ENCODE data around the gene SSH2. TPM values are rescaled to one million over a fixed set of nuclear protein-coding genes. Genes with fewer than 3 reads are reported as not detected.

SSH2 gene
- polyA plus RNA-seq, 1 experiment = 24.1 TPM

GRCh38 chr17:29663155-29663554 is 266.9 kb downstream of the SSH2 start:
- Histone ChIP-seq H3K9me3 (ENCODE audit: control insufficient read depth, insufficient read depth, low read length) (no peaks in the 10 kb centered on the region), H3K4me3 (ENCODE audit: low read depth, low read length) (no peak overlapping the region), H3K27me3 (ENCODE audit: control insufficient read depth, insufficient read depth, low read length) (no peaks in the 10 kb centered on the region), H3K27ac (ENCODE audit: low read depth, low read length) (no peak overlapping the region)
- CTCF ChIA-PET = interaction anchor here (0.5 to 2.2 kb wide), 5 partner anchors 24 to 267 kb away, joined by 3 to 7 read pairs (median 4); partner anchors contain the start of gene SSH2
- POLR2A ChIA-PET = interaction anchor here (0.6 kb wide), 1 partner anchor 116 kb away, joined by 4 read pairs; no protein-coding TSS in a partner anchor
- TF ChIP-seq CTCF (IDR thresholded peaks at IDR 0.05; ENCODE audit: low read depth, low read length) = no peak
- DNase-seq (ENCODE audit: low read depth, low spot score) = no peak

GRCh38 chr17:29661213-29661612 is 268.8 kb downstream of the SSH2 start:
- H3K9me3 ChIP-seq (ENCODE audit: control insufficient read depth, insufficient read depth, low read length) = no peaks in the 10 kb centered on the region
- no peaks in the 10 kb centered on the region for H3K27me3 ChIP-seq (ENCODE audit: control insufficient read depth, insufficient read depth, low read length)
- POLR2A ChIA-PET = no interaction called here
- CTCF ChIA-PET = no interaction called here
- no peak overlapping the region for H3K27ac ChIP-seq (ENCODE audit: low read depth, low read length)
- no peak for TF ChIP-seq CTCF (IDR thresholded peaks at IDR 0.05; ENCODE audit: low read depth, low read length)
- DNase-seq (ENCODE audit: low read depth, low spot score) = no peak
- no peak overlapping the region for H3K4me3 ChIP-seq (ENCODE audit: low read depth, low read length)

GRCh38 chr17:29659155-29659554 is 270.9 kb downstream of the SSH2 start:
- DNase-seq (ENCODE audit: low read depth, low spot score) = no peak
- Histone ChIP-seq H3K27ac (ENCODE audit: low read depth, low read length) (peak overlapping the region; percentile 11), H3K27me3 (ENCODE audit: control insufficient read depth, insufficient read depth, low read length) (no peaks in the 10 kb centered on the region), H3K4me3 (ENCODE audit: low read depth, low read length) (no peak overlapping the region), H3K9me3 (ENCODE audit: control insufficient read depth, insufficient read depth, low read length) (no peaks in the 10 kb centered on the region)
- CTCF ChIA-PET = no interaction called here
- TF ChIP-seq CTCF (IDR thresholded peaks at IDR 0.05; ENCODE audit: low read depth, low read length) = no peak
- POLR2A ChIA-PET = no interaction called here

GRCh38 chr17:29655323-29655722 is 274.7 kb downstream of the SSH2 start:
- H3K9me3 ChIP-seq (ENCODE audit: control insufficient read depth, insufficient read depth, low read length) = no peaks in the 10 kb centered on the region
- no peaks in the 10 kb centered on the region for H3K27me3 ChIP-seq (ENCODE audit: control insufficient read depth, insufficient read depth, low read length)
- H3K27ac ChIP-seq (ENCODE audit: low read depth, low read length) = no peak overlapping the region
- no peak overlapping the region for H3K4me3 ChIP-seq (ENCODE audit: low read depth, low read length)
- CTCF ChIA-PET = interaction anchor here (0.8 to 2.2 kb wide), 3 partner anchors 16 to 152 kb away, joined by 3 to 12 read pairs (median 10); no protein-coding TSS in a partner anchor
- no peak for TF ChIP-seq CTCF (IDR thresholded peaks at IDR 0.05; ENCODE audit: low read depth, low read length)
- DNase-seq (ENCODE audit: low read depth, low spot score) = no peak
- POLR2A ChIA-PET = no interaction called here

- TF ChIP-seq CTCF (IDR thresholded peaks at IDR 0.05; ENCODE audit: low read depth, low read length) = no peak
- ChIA-PET CTCF (interaction anchor here (0.8 to 2.2 kb wide), 3 partner anchors 15 to 154 kb away, joined by 3 to 12 read pairs (median 10); no protein-coding TSS in a partner anchor), POLR2A (interaction anchor here (0.6 to 1.1 kb wide), 3 partner anchors 14 to 106 kb away, joined by 3 to 7 read pairs (median 4); no protein-coding TSS in a partner anchor)
- no peak for DNase-seq (ENCODE audit: low read depth, low spot score)
- H3K27me3 ChIP-seq (ENCODE audit: control insufficient read depth, insufficient read depth, low read length) = no peaks in the 10 kb centered on the region
- H3K27ac ChIP-seq (ENCODE audit: low read depth, low read length) = no peak overlapping the region
- H3K4me3 ChIP-seq (ENCODE audit: low read depth, low read length) = no peak overlapping the region
- H3K9me3 ChIP-seq (ENCODE audit: control insufficient read depth, insufficient read depth, low read length) = no peaks in the 10 kb centered on the region
Measured at GRCh38 chr17:29653995-29654714, 275.9 kb downstream of the SSH2 start.

All from AG04450 (cell line).